GM18508 (cell line): ENCODE measurements around the gene MCTP1.

Source experiments
- ATAC-seq: cut with Tn5 transposase; IDR thresholded peaks from one replicate; pipeline ENCODE4 v1.9.1; 2021; ENCODE audit warnings: moderate number of reproducible peaks; ENCODE audit not compliant: insufficient read depth, unreplicated experiment

Gene MCTP1

GRCh38 chr5:95081982-95082381 lies 202.9 kb downstream of the MCTP1 start:
- no peak for ATAC-seq

GRCh38 chr5:95081500-95081960 lies 203.4 kb downstream of the MCTP1 start:
- ATAC-seq: peak; percentile 92

- ATAC-seq: no peak
Observed at GRCh38 chr5:95080441-95080840, 204.5 kb downstream of the MCTP1 start.

DNA sequence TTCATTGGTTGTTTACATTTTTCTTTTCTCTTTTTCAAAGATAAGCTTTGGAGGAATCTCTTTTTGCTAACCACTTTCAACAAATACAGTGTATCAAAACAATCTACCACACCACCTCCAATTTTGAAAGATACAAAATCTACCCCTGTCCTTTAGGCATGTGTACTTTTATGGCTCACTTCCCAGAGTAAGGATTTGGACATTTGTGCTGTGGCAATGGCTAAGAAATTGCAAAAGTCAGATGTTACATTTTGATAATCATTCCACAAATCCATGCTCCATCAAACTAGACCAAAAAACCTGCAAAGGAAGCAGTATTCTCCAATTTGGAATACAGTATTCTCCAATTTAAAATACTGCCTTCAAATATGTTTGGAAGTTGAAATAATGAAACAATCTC lies 204.9 kb downstream of the MCTP1 start:
- no peak for ATAC-seq

DNA sequence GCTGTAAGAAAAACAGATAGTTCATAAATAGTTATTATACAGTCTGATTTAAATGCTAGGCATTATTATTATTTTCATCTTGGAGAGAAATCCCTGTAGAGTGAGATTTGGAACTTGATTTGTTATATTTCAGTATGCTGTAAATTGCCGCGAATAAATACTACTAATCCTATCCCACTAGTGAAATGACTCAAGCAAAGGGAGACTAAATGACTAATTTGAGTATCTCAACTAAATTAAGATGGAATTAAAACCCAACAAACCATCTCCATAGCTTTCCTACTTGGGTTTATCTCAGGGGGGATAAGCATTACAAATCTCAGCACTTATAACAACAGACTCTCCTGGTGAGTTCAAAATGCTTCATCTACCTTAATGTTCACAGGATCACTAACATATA lies 206.0 kb downstream of the MCTP1 start:
- no peak for ATAC-seq

- ATAC-seq: no peak
Observed at GRCh38 chr5:95076395-95077185, 208.3 kb downstream of the MCTP1 start.

DNA sequence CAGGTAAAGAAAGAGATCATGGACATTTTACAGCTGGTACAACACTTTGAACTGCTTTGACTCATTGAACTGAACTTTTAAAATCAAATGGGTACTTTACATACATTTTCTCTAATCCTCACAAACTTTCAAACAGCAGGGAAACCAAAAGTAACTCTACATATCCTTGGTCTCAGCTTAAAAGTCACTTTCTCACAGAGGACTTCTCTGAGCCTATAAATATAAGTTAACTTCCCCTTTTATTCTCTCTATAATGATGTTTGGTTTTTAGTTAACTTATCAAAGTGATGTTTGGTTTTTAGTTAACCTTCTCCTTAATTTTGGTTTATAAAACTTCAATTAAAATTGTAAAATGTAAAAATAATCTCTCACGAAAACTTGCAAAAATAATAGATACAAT lies 209.8 kb downstream of the MCTP1 start:
- no peak for ATAC-seq

DNA sequence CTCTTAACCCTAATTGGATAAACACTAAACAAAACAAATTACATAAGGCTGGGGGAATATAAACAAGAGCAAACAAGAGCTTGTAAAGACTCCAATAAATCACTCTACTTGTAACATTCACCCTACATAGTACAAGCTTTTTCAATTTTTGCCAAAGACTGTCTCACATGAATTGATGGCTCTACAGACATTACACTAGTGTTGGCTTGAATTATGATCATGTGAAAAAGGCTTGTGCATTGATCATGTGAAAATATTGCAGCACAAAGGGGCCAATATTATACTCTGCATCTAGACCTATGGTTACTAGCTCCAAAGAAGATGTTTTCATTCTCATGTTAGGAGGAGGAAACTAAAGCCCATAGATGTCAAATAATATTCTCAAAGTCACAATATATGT lies 212.6 kb downstream of the MCTP1 start:
- ATAC-seq: no peak

DNA sequence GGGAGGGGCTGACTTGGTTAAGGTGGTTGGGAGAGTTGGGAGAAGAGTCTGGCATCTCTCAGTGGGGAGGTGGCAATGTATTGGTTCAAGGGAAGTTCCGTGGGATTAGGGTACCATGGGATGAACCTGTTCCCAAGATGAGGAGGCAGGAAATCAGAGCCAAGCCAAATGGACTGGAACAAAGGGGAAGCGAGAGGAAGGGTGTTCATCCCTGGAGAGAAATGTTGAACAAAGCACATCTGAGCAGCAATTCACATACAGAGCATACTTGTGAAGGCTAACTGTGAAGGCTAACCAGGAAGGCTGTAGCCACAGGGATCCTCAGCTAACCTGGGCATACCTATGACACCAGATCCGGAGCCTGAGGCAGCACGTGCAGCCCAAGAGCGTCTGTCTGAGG lies 214.0 kb downstream of the MCTP1 start:
- no peak for ATAC-seq

GRCh38 chr5:95070453-95070852 lies 214.4 kb downstream of the MCTP1 start:
- no peak for ATAC-seq

DNA sequence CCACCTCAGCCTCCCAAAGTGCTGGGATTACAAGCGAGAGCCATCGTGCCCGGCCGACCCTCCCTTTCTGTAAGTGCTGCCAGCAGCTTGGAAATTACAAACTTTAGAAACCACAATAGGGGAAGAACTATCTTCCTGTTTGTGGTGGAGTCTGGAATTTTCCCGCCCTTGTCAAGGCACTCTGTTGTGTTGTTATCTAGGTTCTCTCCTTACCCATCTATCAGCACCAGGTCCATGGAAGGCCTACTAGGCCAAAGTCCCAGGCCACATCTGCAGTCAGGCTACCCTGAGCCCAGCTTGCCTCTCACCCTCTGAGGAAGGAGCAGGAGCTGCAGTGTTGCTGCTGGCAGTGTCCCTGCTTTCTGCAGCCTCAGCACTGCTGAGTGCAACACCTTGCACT lies 214.9 kb downstream of the MCTP1 start:
- ATAC-seq: no peak

- ATAC-seq: no peak
Observed at GRCh38 chr5:95069021-95069420, 215.9 kb downstream of the MCTP1 start.

DNA sequence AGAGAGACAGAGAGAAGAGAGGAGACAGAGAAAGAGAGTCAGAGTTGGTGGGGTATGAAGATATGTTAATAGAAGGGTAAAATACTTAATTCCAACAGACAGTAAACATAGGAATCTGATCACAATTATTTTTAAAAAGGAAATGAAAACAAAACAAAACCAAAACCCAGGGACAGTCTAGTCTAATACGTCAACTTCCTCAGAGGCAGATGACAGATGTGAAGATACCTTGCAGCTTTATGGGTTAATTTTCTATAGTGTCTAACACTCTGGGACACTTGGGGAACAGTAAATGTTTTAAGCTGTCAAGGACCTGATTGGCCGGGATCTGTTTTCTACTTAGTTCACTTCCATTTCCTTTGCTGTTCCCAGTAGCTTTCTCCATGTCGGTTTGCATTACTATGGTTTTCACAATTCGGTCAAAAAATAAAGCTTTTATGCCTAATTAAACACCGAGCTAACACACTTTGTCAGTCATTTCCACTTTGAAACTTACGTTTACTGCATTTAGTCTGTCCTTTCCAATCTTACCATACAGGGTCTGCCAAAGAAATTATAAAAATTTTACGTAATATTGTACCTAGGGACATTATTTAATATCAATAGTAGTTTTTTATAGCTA lies 216.5 kb downstream of the MCTP1 start:
- no peak for ATAC-seq

GRCh38 chr5:95066048-95066447 lies 218.8 kb downstream of the MCTP1 start:
- no peak for ATAC-seq

DNA sequence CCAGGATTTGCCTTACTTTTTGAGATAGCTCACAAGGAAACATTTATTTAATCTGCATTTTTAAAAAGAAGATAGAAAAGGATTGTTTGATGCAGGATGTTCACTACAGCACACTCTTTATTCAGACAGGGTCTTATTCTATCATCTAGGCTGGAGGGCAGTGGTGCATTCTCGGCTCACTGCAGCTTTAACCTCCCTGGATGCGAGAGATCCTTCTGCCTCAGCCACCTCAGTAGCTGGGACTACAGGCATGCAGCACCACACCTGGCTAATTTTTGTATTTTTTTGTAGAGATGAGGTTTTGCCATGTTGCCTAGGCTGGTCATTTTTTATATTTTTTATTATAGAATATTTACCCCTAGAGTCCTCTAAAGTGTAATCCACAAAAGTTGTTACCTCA lies 221.4 kb downstream of the MCTP1 start:
- no peak for ATAC-seq

DNA sequence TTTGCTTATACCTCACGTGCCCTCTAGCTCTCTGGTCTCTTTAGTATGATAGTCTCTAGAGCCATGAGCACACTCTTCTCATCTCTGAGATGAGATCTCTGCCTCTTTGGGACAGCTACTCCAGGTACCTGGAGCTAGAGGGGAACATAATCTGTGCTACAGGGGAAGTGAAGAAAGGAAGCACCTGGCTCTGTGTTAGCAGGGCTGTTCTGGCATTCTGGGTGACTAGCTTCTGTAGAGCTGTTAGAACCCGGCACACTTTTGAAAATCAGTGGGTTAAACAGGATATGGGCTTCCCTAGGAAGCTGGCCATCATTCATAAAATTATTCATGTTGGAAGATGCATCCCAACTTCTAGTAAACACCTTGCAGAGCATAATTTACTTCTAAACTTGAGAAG lies 224.8 kb downstream of the MCTP1 start:
- ATAC-seq: no peak

DNA sequence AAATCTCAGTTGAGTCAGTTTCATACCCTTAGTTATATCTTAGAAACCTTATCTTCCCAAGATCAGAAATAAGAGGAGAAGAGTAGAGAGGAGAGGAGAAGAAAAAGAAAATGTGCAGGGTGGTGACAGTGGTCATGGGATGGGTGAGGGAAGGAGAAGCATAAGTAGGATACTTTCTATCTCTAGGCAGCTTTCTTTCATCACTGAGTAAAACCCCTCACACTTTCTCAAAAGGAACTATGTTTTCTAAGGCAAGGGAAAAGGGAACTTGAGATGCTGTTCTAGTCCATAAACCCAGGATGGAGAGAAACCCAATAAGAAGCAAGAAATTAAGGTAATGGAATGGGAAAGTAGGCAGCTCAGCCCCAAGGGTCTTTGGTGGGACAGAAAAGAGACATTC lies 225.3 kb downstream of the MCTP1 start:
- no peak for ATAC-seq

- ATAC-seq: no peak
Observed at GRCh38 chr5:95057615-95058014, 227.3 kb downstream of the MCTP1 start.

- no peak for ATAC-seq
Observed at GRCh38 chr5:95053253-95053652, 231.6 kb downstream of the MCTP1 start.

- no peak for ATAC-seq
Observed at GRCh38 chr5:95050708-95051107, 234.2 kb downstream of the MCTP1 start.

DNA sequence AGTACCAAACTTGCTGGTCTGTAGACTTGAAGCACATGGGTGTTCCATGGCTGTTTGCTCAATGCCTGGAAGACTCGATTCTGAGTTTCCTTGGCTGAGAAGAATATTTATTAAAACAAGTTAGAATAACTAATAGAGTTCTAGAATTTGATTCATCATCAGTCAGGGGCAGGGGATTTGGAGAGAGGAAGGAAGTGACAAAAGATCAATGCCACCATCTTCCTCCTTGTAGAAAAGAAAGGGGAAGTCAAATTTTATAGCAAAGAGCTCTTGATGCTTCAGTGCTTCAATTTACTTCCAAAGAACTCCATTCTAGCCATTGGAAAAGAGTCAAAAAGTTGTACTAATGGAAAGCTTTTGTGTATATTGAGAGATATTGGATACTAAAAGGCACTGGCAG lies 236.3 kb downstream of the MCTP1 start:
- no peak for ATAC-seq
